Fibroblast of the aortic adventitia (primary cell): Measurements from ENCODE around the gene ZNF212. TPM values are rescaled to one million over a fixed set of nuclear protein-coding genes. Genes with fewer than 3 reads are reported as not detected.
A peak's percentile ranks its signal among the peaks of the same experiment; 100 is the strongest.
"Not testable (repeated sequence)": the region's sequence is repeated elsewhere in the genome, so short reads cannot be mapped to it uniquely, and the experiment has no call there.

Experiments used
- DNase-seq: peaks from one replicate; pipeline ENCODE4 v3.0.0-alpha.2; 2010; ENCODE audit warnings: low read depth
- H3K4me3 ChIP-seq: 2 replicates; pipeline ENCODE4 v1.5.1; 2011; ENCODE audit warnings: low read depth, mild to moderate bottlenecking, control low read depth, low read length, moderate library complexity
- CTCF ChIP-seq: IDR thresholded peaks from 2 replicates; pipeline ENCODE4 v1.5.1; 2011; ENCODE audit warnings: mild to moderate bottlenecking, low read length, control low read depth, inconsistent platforms; ENCODE audit not compliant: insufficient read depth
- total RNA-seq: library from RNA; depleted of rRNA; stranded (reverse); fragments of >200 nt; gene quantifications from 2 replicates; pipeline ENCODE4 v1.2.3, GENCODE V29; 2012; ENCODE audit warnings: low replicate concordance

The ZNF212 gene
- total RNA-seq, 1 donor, result 5.6 TPM

GRCh38 chr7:149261829-149262617 lies 22.6 kb downstream of the ZNF212 start, which contains the start of gene ZNF783:
Gene ZNF783, plus strand, starts transcription at chr7:149262196. Its CDS starts 138 bp downstream, at chr7:149262334.
- TF ChIP-seq CTCF, result peak; percentile 56
- DNase-seq, result peak; percentile 90
- H3K4me3 ChIP-seq, result peak within 1 kb of the TSS; percentile 74

GRCh38 chr7:149266451-149266850 lies 27.0 kb downstream of the ZNF212 start:
- no peak for TF ChIP-seq CTCF
- no peak overlapping the region for H3K4me3 ChIP-seq
- no peak for DNase-seq

GRCh38 chr7:149267733-149268132 lies 28.3 kb downstream of the ZNF212 start:
- no peak for DNase-seq
- H3K4me3 ChIP-seq, result no peak overlapping the region

GRCh38 chr7:149274424-149274823 lies 35.0 kb downstream of the ZNF212 start:
- not testable (repeated sequence) for H3K4me3 ChIP-seq, DNase-seq

More at GRCh38 chr7:149267733-149268132, 28.3 kb downstream of the ZNF212 start:
- no peak for TF ChIP-seq CTCF

- no peak for DNase-seq
- no peak for TF ChIP-seq CTCF
Observed at GRCh38 chr7:149277871-149278270, 38.4 kb downstream of the ZNF212 start.

GRCh38 chr7:149278396-149278795 lies 38.9 kb downstream of the ZNF212 start:
- no peak for DNase-seq
- no peak for TF ChIP-seq CTCF
- H3K4me3 ChIP-seq, result no peak overlapping the region

More at GRCh38 chr7:149277871-149278270, 38.4 kb downstream of the ZNF212 start:
- H3K4me3 ChIP-seq, result no peak overlapping the region

GRCh38 chr7:149279111-149279743 lies 39.8 kb downstream of the ZNF212 start:
- no peak for TF ChIP-seq CTCF
- DNase-seq, result no peak
- H3K4me3 ChIP-seq, result no peak overlapping the region
